Middle frontal gyrus (tissue), 1 donor: ENCODE results near the gene SPEF1.
A peak's percentile ranks its signal among the peaks of the same experiment; 100 is the strongest.
"Not testable (repeated sequence)": the region's sequence is repeated elsewhere in the genome, so short reads cannot be mapped to it uniquely, and the experiment has no call there.

Source experiments
- DNase-seq: peaks from one replicate; pipeline ENCODE4 v3.0.0-alpha.2; 2015; ENCODE audit warnings: low spot score; ENCODE audit errors: extremely low spot score

The SPEF1 gene

GRCh38 chr20:3789201-3789600 is 8.0 kb upstream of the SPEF1 start:
- DNase-seq, result not testable (repeated sequence)

GRCh38 chr20:3788685-3789155 is 7.5 kb upstream of the SPEF1 start:
- no peak for DNase-seq

GRCh38 chr20:3787324-3788014 is 6.2 kb upstream of the SPEF1 start:
- no peak for DNase-seq

GRCh38 chr20:3786665-3787323 is 5.5 kb upstream of the SPEF1 start, which contains the start of gene CENPB:
TSS of gene CENPB (minus strand) at chr20:3786740. CDS start at chr20:3786483, 257 bp downstream.
- DNase-seq, result peak; percentile 80

GRCh38 chr20:3786126-3786484 is 4.9 kb upstream of the SPEF1 start:
- DNase-seq, result no peak

- DNase-seq, result no peak
Observed at GRCh38 chr20:3785240-3786125, 4.2 kb upstream of the SPEF1 start.

GRCh38 chr20:3784863-3785239 is 3.6 kb upstream of the SPEF1 start:
- DNase-seq, result no peak

GRCh38 chr20:3784216-3784853 is 3.1 kb upstream of the SPEF1 start:
- DNase-seq, result no peak

- no peak for DNase-seq
Observed at GRCh38 chr20:3783511-3784195, 2.4 kb upstream of the SPEF1 start.

GRCh38 chr20:3783068-3783489 is 1.8 kb upstream of the SPEF1 start:
- DNase-seq, result no peak

- no peak for DNase-seq
Observed at GRCh38 chr20:3782597-3782996, 1.3 kb upstream of the SPEF1 start.

GRCh38 chr20:3778976-3779375 is 2.3 kb downstream of the SPEF1 start:
- DNase-seq, result no peak

GRCh38 chr20:3777716-3778629 is 3.3 kb downstream of the SPEF1 start:
- DNase-seq, result no peak

- no peak for DNase-seq
Observed at GRCh38 chr20:3777381-3777715, 3.9 kb downstream of the SPEF1 start.

GRCh38 chr20:3775457-3776108 is 5.7 kb downstream of the SPEF1 start:
- DNase-seq, result no peak

- DNase-seq, result no peak
Observed at GRCh38 chr20:3771552-3772058, 9.6 kb downstream of the SPEF1 start.

GRCh38 chr20:3768342-3769130 is 12.7 kb downstream of the SPEF1 start:
- DNase-seq, result no peak
